ES-I3 (cell line): Measurements from ENCODE around the gene ATAT1.
"Not testable (repeated sequence)": the region's sequence is repeated elsewhere in the genome, so short reads cannot be mapped to it uniquely, and the experiment has no call there.

ENCODE experiments used
- H3K36me3 ChIP-seq: 2 replicates; pipeline ENCODE4 v1.6.1; 2013; ENCODE audit warnings: mild to moderate bottlenecking, low read length, control low read depth, moderate library complexity; ENCODE audit not compliant: insufficient read depth
- H3K4me1 ChIP-seq: 2 replicates; pipeline ENCODE4 v1.6.1; 2013; ENCODE audit warnings: mild to moderate bottlenecking, control low read depth, low read length; ENCODE audit not compliant: insufficient read depth
- H3K9ac ChIP-seq: 2 replicates; pipeline ENCODE4 v1.6.1; 2013; ENCODE audit warnings: low read depth, mild to moderate bottlenecking, low read length, moderate library complexity
- H3K9me3 ChIP-seq: 2 replicates; pipeline ENCODE4 v1.6.1; 2013; ENCODE audit warnings: mild to moderate bottlenecking, low read length, moderate library complexity; ENCODE audit not compliant: control insufficient read depth, insufficient read depth

ATAT1 gene

DNA sequence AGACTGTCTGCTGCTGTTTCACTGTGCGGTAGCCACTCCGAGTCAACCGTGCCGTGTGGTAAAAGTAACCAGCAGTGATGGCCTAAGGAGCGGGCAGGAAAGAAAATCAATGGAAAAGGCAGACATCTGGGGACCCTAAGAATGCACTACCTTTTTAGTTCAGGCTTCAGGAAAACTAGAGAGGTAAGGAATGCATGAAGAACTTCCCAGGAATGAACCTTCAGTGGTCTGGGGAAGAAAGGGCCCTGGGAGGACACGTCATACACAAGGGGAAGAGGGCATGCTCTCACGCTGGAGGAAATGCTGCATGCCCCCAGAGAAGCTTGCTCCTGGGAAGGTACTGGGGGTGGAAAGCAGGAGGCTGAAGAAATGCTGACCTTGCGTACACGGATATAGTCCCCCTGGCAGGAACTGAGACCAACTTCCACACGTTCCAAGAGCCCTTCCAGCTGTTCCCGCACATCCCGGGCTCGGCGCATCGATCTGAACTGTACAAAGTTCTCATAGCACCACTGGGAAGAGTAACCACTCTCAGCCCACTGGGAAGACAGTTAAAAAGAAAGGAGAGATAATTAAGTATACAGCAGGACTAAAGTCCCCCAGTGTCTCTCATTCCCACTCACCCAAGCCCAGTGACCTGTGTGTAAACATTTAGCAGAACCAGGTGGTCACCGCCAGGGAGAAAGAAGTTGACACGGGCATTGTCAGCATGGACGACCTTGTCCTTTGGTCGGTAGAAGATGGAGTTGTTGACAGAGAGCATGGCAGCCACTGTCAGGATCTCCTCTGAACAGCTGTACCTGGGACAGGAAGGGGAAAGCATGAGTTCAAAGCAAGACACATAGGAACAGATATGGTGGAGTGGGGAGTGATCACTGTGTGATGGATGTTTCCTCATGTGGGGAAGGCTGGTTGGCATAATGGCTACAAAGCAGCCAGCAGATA is 28.4 kb downstream of the ATAT1 start:
- H3K36me3 ChIP-seq: peaks cover 19% of the 10 kb centered on the region

DNA sequence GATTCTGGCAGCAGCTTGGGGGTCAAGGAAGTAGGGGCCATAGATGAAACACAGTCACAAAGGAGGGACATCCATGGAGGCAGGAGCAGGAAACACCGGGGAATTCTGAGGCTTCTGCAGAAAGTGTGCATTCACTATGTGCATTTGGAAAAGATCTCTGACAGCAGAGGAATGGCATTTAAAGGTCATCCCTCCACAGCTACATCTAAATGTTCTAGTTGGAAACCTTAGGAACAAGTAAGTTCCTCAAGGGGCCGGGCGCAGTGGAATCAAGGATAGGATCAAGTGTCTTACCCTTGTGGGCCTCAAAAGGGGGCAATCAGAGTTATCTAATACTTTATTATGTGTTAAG is 29.0 kb downstream of the ATAT1 start:
- no peaks in the 10 kb centered on the region for H3K4me1 ChIP-seq
- H3K36me3 ChIP-seq: peaks cover 22% of the 10 kb centered on the region
- H3K9me3 ChIP-seq: no peaks in the 10 kb centered on the region
- H3K9ac ChIP-seq: no peak overlapping the region

More for the DNA sequence above, 28.4 kb downstream of the ATAT1 start:
- Histone ChIP-seq H3K4me1 (no peaks in the 10 kb centered on the region), H3K9me3 (no peaks in the 10 kb centered on the region), H3K9ac (no peak overlapping the region)

DNA sequence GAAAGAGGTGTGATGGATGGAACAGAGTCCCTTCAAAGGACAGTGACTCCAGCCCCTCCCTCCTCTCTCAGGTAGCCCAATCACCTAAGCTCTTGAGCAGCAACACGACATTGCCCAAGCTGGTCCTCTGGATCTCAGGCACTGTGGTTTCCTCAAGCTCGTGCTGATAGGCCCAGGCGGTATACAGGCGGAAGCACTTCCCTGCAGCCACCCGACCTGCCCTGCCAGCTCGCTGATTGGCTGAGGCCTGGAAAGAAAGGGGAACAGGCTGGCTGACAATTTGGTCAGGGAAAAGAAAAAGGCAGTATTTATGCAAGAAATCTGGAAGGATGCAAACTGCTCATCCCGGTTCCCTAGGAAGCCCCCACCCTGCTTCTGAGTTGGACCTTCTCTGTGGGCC is 29.8 kb downstream of the ATAT1 start:
- Histone ChIP-seq H3K36me3 (peaks cover 25% of the 10 kb centered on the region), H3K4me1 (no peaks in the 10 kb centered on the region), H3K9me3 (no peaks in the 10 kb centered on the region), H3K9ac (no peak overlapping the region)

DNA sequence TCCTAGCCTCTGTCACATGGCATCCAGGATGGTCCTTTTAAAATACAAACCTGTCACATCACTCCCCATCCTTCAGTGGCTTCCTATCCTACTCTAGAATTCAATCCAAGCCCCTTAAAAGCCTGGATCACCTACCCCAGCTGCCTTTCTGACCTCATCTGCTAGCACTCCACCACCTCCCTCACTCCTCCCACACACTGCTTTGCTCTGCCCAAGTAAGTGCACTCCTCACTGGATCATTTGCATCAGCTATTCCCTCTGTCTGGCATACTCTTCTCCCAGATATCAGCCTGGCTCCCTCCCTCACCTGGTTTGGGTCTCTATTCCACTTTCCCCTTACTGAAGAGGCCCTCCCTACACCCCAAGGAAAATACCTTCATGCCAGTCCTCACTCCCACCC is 30.8 kb downstream of the ATAT1 start:
- no peaks in the 10 kb centered on the region for H3K9me3 ChIP-seq
- H3K9ac ChIP-seq: no peak overlapping the region
- H3K36me3 ChIP-seq: peaks cover 29% of the 10 kb centered on the region
- H3K4me1 ChIP-seq: no peaks in the 10 kb centered on the region

DNA sequence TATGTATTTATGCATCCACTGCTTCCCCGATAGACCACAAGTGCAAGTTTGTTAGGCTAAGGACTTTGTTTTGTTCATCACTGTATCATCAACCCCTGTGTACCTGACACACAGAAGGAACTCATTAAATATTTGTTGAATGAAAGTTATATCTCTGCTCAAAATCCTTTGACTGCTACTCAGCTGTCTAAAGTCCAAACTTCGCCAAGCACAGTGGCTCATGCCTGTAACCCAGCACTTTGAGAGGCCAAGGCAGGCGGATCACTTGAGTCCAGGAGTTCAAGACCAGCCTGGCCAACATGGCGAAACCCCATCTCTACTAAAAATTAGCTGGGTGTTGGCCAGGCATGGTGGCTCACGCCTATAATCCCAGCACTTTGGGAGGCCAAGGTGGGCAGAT is 31.2 kb downstream of the ATAT1 start:
- H3K9me3 ChIP-seq, H3K9ac ChIP-seq, H3K4me1 ChIP-seq: not testable (repeated sequence)
- H3K36me3 ChIP-seq: peaks cover 30% of the 10 kb centered on the region

DNA sequence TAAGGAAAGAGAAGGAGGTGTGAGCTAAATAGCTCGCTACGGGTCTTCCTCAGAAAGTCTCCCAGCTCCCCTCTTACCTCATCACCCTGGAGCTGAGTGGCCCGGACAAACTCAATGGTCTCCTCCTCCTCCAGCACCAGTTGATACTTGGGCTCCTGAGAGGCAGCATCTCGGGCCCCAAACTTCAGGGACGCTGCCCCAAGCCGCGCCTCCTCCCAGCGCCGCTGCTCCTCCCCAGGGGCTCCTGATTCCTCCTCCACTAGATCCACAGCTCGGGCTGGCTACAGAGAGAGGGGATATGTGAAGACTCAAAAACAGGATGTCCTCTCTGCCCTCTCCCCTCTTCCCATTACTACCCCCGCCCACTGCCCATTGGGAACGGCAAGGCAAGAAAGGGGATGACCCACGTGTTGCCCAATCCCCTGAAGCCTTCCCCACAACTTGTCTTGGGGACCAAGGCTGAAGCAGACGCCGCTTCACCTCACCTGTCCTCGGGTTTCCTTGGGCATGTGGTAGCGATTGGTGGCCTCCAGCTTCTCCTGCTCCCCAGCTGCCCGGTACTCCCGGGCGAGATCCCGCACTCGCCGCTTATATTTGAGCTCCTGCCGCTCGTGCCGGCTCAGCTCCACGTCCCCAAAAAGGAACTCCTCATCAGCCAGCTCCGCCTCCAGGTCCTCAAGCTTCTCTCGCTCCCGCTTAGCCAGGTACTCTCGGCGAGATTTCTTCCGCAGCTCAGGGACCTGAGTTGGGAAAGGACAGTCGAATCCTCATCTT is 38.5 kb downstream of the ATAT1 start:
- Histone ChIP-seq H3K4me1 (no peaks in the 10 kb centered on the region), H3K9me3 (no peaks in the 10 kb centered on the region), H3K9ac (no peak overlapping the region), H3K36me3 (peaks cover 29% of the 10 kb centered on the region)

DNA sequence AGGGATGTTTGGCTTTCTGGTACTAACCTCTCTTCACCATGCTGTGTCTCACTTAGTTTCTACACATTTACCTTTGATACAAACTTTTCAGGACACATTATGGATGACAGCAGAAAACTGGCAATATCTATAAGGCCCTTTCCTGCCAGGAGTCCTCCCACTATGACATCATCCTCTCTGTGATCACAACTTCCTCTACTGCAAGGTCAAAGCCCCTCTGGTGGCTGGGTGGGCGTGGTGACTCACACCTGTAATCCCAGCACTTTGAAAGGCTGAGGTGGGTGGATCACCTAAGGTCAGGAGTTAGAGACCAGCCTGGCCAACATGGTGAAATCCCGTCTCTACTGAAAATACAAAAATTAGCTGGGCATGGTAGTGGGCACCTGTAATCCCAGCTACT is 39.6 kb downstream of the ATAT1 start:
- not testable (repeated sequence) for H3K4me1 ChIP-seq, H3K9me3 ChIP-seq, H3K9ac ChIP-seq
- peaks cover 27% of the 10 kb centered on the region for H3K36me3 ChIP-seq

DNA sequence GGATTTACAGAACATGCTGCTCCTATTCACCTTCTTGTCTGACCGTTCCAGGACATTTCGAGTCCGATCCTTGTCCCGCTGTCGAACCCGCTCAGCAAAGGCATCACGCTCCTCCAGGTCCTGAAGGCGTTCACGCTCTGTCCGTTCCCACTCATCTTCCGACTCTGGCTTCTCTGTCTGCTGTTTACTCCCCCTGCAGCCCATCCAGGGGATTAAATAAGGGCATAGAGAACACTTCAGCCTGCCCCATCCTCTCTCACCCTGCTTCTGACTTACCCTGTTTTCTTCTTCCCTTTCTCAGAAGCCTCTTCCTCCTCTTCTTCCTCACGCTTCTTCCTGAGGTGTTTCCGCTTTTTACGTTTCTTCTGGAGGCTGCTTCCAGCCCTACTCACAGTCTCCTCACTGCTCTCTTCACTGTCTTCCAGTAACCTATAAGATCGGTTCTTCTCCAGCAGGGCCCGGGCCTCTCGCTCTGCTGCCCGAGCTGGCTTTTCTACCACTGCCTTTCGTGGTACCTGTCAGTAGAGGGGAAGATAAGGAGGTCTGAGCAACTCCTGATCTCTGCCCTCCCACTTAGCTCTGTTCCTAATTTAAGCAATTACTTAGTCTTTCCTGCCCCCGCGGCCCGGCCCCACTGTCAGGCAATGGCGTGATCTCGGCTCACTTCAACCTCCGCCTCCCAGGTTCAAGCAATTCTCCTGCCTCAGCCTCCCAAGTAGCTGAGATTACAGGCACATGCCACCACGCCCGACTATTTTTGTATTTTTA is 44.3 kb downstream of the ATAT1 start:
- no peak overlapping the region for H3K9ac ChIP-seq
- H3K36me3 ChIP-seq: peaks cover 3% of the 10 kb centered on the region; the same call in 1 of the 2 replicates
- no peaks in the 10 kb centered on the region for H3K9me3 ChIP-seq
- H3K4me1 ChIP-seq: no peaks in the 10 kb centered on the region

DNA sequence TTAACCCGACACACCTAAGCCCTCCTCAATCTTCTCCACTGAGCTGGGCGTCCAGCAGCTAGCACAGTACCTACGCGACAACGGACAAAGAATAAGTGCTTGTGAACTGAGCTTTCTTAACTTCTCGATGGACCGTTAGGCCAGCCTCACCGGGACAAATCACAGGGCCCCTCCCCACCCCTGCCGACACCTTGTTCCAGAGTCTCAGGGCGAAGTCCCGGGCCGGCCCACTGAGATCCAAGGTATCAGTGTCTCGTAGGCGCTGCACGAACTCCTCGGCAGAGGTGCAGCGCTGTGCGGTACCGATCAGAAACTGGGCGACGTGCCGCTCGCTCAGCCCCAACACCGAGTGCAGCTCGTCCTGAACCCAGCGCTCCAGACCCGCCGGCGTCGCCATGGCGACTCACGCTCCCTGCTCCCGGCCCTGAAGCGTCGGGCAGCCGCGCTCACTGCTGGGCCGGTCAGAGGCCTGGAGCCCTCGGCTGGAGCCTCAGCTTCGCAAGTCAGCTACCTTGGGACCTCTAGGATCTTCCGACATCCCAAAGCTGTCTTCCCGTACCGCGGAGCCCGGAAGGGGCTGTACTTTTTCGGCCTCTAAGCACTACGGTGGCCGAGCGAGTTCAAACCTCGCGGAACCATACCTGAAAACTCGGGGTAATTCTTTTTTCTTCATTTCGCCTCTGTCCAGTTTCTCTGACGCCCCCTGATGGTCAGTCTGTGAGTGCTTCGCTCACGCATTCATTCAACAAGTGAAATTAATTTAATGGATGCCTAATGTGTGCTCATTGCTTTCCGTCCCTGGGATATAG is 46.0 kb downstream of the ATAT1 start, which contains the start of gene DHX16:
DHX16 (minus strand) TSS at position 562 of the 809 bp plus-strand sequence; CDS start at position 397, 165 bp downstream.
- peak within 1 kb of the TSS; percentile 78 for H3K9ac ChIP-seq
- H3K4me1 ChIP-seq: no peaks in the 10 kb centered on the region
- H3K9me3 ChIP-seq: no peaks in the 10 kb centered on the region
- H3K36me3 ChIP-seq: peaks cover 4% of the 10 kb centered on the region; the same call in 1 of the 2 replicates

DNA sequence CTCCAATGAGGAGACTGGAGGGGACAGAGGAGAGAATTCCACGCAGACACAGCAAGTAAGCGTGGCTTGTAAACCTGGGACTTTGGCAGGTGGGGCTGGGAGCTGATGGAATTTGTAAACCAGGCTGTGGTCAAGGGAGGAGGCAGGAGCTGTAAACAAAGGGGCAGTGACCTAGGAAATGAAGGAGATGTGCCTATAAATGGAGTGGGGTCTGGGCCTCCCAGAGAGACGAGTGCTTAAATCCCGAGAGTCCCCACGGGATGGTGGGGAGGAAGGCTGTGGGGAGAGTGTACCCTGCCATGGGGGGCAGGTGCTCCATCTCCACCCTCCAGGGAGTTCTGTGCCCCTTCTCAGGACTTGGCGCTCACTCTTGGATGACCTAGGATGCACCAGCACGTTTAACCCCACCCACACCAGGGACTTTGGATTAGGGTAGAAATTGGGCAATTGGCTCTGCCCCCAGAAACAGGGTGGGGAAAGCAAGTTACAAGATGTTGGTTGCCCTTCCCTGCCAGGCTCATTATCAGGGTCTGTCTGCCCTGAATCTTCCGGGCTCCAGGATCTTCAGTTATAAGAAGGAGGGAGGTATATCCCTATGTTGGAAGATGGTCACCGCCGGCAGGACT is 50.1 kb downstream of the ATAT1 start:
- H3K4me1 ChIP-seq: peaks cover 12% of the 10 kb centered on the region
- H3K36me3 ChIP-seq: peaks cover 9% of the 10 kb centered on the region
- no peak overlapping the region for H3K9ac ChIP-seq
- no peaks in the 10 kb centered on the region for H3K9me3 ChIP-seq

DNA sequence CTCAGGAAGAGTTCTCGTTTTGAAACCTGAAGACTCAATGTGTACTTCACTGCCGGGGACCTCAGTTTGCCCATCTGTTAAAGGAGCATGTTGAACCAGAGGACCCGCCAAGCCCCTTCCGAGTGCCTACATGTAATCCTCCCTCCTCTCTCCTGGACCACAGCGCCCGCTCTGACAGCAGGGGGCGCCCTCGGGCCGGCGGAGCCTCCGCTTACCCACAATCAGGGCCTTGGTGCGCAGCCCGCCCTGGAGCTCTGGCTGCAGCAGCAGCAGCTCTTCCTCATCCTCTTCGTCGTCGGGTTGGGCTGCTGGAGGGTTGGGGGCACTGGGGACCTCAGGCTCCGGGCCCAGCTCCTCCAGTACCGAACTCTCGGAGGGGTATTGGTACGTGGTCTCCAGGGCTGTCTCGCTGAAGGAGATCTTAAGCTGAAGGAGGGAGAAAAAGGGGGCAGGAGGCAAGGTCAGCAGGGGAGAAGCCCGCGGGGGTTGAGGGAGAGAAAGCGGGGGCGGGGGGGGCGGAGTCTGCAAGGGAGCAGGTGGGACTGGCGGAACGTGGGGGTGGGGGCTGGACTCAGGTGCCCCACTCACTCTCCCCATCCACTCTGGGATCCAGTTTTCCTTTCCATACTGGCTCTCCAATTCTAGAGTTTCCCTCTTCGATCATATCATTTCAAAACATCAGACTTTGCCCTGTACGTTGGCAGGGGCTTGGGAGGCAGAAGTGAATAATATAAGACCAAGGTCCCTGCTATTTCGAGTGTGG is 52.5 kb downstream of the ATAT1 start:
- peak overlapping the region; percentile 27 for H3K9ac ChIP-seq
- H3K9me3 ChIP-seq: no peaks in the 10 kb centered on the region
- H3K36me3 ChIP-seq: peaks cover 9% of the 10 kb centered on the region
- H3K4me1 ChIP-seq: peaks cover 16% of the 10 kb centered on the region

DNA sequence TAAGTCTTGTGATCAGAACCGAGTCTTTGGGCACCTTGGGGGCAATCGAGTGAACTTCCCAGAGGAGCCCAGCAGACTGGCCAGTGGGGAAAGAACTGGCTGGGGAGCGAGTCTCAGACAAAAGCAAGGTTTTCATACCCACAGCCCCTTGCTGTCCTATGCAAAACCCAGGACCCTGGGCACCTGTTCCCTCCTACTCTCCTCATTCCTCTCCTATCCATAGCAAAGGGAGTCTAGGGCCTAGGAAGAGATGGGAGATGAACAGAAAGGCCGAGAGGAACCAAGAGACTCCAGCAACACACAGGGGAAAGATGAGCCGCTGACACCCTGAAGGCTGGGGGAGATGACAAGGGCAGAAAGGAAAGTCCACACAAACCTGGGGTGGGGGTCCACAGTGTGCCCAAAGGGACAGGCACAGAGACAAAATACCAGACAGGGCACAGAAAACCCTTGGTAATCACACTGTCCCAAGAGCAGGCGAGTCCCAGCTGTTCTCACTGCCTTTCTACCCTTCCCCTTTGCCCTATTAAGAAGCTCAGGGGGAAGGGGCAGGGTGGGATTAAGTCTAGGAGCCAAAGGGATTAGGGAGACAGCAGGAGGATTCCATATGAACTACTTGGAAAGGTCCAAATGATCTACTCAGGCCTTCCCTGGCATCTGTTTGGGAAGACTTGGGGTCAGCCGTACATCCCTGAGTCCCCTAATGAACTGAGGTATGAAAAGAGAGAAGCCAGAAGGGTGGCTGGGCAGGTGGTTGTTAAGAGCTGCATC is 53.3 kb downstream of the ATAT1 start:
- H3K9ac ChIP-seq: peak overlapping the region; percentile 28; the same call in 1 of the 2 replicates

More for the DNA sequence above, 53.3 kb downstream of the ATAT1 start:
- Histone ChIP-seq H3K4me1 (peaks cover 20% of the 10 kb centered on the region), H3K9me3 (no peaks in the 10 kb centered on the region), H3K36me3 (peaks cover 9% of the 10 kb centered on the region)
